ENCODE measurements around the gene ZNF431. TPM values are rescaled to one million over a fixed set of nuclear protein-coding genes. Genes with fewer than 3 reads are reported as not detected.
"Not testable (repeated sequence)": the region's sequence is repeated elsewhere in the genome, so short reads cannot be mapped to it uniquely, and the experiment has no call there.

The ZNF431 gene
- total RNA-seq, 4 donors from 2014 or later = 4.1 to 9.1 (median 4.8) TPM

- Histone ChIP-seq H3K36me3 (no peaks in the 10 kb centered on the region), H3K4me1 (no peaks in the 10 kb centered on the region), H3K27ac (replicated peaks in 1 of 4) (no peak overlapping the region), H3K9me3 (peaks cover 0 to 19% (median 8%) of the 10 kb centered on the region in 4 donors), H3K4me3 (no peak overlapping the region), H3K27me3 (no peaks in the 10 kb centered on the region)
- WGBS = 87% methylated on average over 2 of the region's 2 CpGs
- intact Hi-C loops (cut with DNase I) = no loop called here
- TF ChIP-seq POLR2AphosphoS5 (IDR thresholded peaks at IDR 0.05) (no peak), POLR2A (IDR thresholded peaks at IDR 0.05; ENCODE audit: low read depth) (no peak), EP300 (IDR thresholded peaks at IDR 0.05) (no peak), CTCF (IDR thresholded peaks at IDR 0.05) (no peak)
- DNase-seq (ENCODE audit: extremely low spot score) = no peak
These were observed 91.9 kb downstream of the ZNF431 start for GRCh38 chr19:21233691-21234090.

- H3K4me1 ChIP-seq; H3K27me3 ChIP-seq; H3K9me3 ChIP-seq; H3K36me3 ChIP-seq; H3K4me3 ChIP-seq; DNase-seq (ENCODE audit: extremely low spot score); H3K27ac ChIP-seq (replicated peaks in 1 of 4); intact Hi-C loops (cut with DNase I): not testable (repeated sequence)
- WGBS = 80% methylated on average over 4 of the region's 4 CpGs
These were observed 94.9 kb downstream of the ZNF431 start for GRCh38 chr19:21236751-21237150.

GRCh38 chr19:21238670-21239069 lies 96.8 kb downstream of the ZNF431 start:
- Histone ChIP-seq H3K27me3 (no peaks in the 10 kb centered on the region), H3K27ac (replicated peaks in 1 of 4) (no peak overlapping the region), H3K4me1 (no peaks in the 10 kb centered on the region), H3K9me3 (no peaks in the 10 kb centered on the region), H3K36me3 (no peaks in the 10 kb centered on the region), H3K4me3 (no peak overlapping the region)
- WGBS = 84% methylated on average over 2 of the region's 2 CpGs
- intact Hi-C loops (cut with DNase I) = no loop called here
- TF ChIP-seq CTCF (IDR thresholded peaks at IDR 0.05) (no peak), EP300 (IDR thresholded peaks at IDR 0.05) (no peak), POLR2AphosphoS5 (IDR thresholded peaks at IDR 0.05) (no peak), POLR2A (IDR thresholded peaks at IDR 0.05; ENCODE audit: low read depth) (no peak)
- DNase-seq (ENCODE audit: extremely low spot score) = no peak

Small RNA genes lying within 50 kb of the gene (small RNA-seq; reads per million reads assigned to genes)
- gene RNA5SP469 = 0 to 0.37 (median 0.08) reads per million in 3 donors

Other genes starting within 250 kb of the ZNF431 start
- 1 to 10 TPM; 2.1 to 4.1 (median 2.5) TPM for gene ZNF85, start 218.8 kb upstream of the ZNF431 start, total RNA-seq
- gene ZNF430, start 121.4 kb upstream of the ZNF431 start, total RNA-seq = 10 to 100 TPM in 1 of 4 donors, 1 to 10 TPM in 3; 4.5 to 11.2 (median 6.3) TPM
- 1 to 10 TPM; 1.7 to 2.5 (median 2.2) TPM for gene ZNF714, start 59.8 kb upstream of the ZNF431 start, total RNA-seq
- gene ZNF708, start 187.4 kb downstream of the ZNF431 start, total RNA-seq = 10 to 100 TPM in 1 of 4 donors, 1 to 10 TPM in 3; 5.2 to 15.8 (median 8.4) TPM
- gene ZNF738, start 217.0 kb downstream of the ZNF431 start, total RNA-seq = 1 to 10 TPM; 2.7 to 4.8 (median 3.0) TPM